ENCODE measurements around the gene IYD.

Gene IYD

GRCh38 chr6:150332939-150333584 is 35.8 kb upstream of the IYD start:
- Histone ChIP-seq H2AFZ (ENCODE audit: low read length, unreplicated experiment) (no peak overlapping the region), H3K36me3 (ENCODE audit: insufficient read depth, low read length) (no peaks in the 10 kb centered on the region), H3K79me2 (ENCODE audit: control insufficient read depth, insufficient read depth, low read length, unreplicated experiment) (no peaks in the 10 kb centered on the region), H3K4me3 (ENCODE audit: low read depth, low read length) (no peak overlapping the region), H3K4me1 (ENCODE audit: control insufficient read depth, insufficient read depth, low read length, unreplicated experiment) (no peaks in the 10 kb centered on the region), H3K27me3 (ENCODE audit: insufficient read depth, low read length) (0 out of 2 replicates have a peak, but pooled peaks cover 4% of the 10 kb centered on the region), H3K27ac (ENCODE audit: low read depth, low read length) (no peak overlapping the region)

DNA sequence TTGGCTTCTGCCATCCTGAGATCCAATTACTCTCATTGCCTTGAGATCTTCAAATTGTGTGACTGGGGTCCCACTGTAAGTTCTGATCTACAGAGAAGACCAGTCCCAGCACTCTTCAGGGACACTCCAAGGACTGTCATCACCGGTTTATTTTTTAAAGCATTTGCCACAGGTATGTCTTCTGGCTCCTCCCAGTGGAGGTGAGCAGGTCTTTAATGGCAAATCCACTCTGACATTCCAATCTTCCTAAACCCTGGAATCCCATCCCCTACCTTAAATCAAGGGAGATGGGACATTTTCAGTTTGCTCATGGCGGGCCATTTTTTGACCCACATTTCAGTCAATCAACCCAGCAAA is 35.2 kb upstream of the IYD start:
- 0 out of 2 replicates have a peak, but pooled peaks cover 4% of the 10 kb centered on the region for H3K27me3 ChIP-seq (ENCODE audit: insufficient read depth, low read length)
- H3K36me3 ChIP-seq (ENCODE audit: insufficient read depth, low read length) = no peaks in the 10 kb centered on the region
- no peaks in the 10 kb centered on the region for H3K79me2 ChIP-seq (ENCODE audit: control insufficient read depth, insufficient read depth, low read length, unreplicated experiment)
- no peak overlapping the region for H3K27ac ChIP-seq (ENCODE audit: low read depth, low read length)
- H3K4me3 ChIP-seq (ENCODE audit: low read depth, low read length) = no peak overlapping the region
- no peaks in the 10 kb centered on the region for H3K4me1 ChIP-seq (ENCODE audit: control insufficient read depth, insufficient read depth, low read length, unreplicated experiment)
- no peak overlapping the region for H2AFZ ChIP-seq (ENCODE audit: low read length, unreplicated experiment)

- Histone ChIP-seq H3K79me2 (ENCODE audit: control insufficient read depth, insufficient read depth, low read length, unreplicated experiment) (no peaks in the 10 kb centered on the region), H2AFZ (ENCODE audit: low read length, unreplicated experiment) (no peak overlapping the region), H3K27me3 (ENCODE audit: insufficient read depth, low read length) (no peaks in the 10 kb centered on the region), H3K27ac (ENCODE audit: low read depth, low read length) (no peak overlapping the region), H3K4me1 (ENCODE audit: control insufficient read depth, insufficient read depth, low read length, unreplicated experiment) (no peaks in the 10 kb centered on the region), H3K4me3 (ENCODE audit: low read depth, low read length) (no peak overlapping the region), H3K36me3 (ENCODE audit: insufficient read depth, low read length) (no peaks in the 10 kb centered on the region)
These were observed 33.7 kb upstream of the IYD start for GRCh38 chr6:150334790-150335783.

DNA sequence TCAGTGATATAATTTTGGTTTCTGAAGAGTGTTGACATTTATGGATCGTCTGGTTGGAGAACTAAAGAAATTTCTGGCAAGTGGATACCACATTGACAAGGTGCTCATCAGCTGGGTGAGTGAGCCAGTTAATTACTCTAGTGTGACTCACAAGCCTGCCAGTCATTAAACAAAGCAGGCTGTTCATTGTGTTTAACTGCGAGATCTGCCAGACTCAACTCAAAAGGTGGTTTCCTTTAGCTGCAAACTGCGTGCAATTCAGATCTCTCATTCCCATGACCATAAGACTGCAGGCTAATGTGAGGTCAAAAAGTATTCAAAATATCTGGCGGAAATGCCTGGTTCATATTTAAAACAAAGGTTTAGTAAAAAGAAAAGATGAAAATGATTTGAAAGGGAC is 32.5 kb upstream of the IYD start:
- Histone ChIP-seq H3K27ac (ENCODE audit: low read depth, low read length) (no peak overlapping the region), H2AFZ (ENCODE audit: low read length, unreplicated experiment) (no peak overlapping the region), H3K79me2 (ENCODE audit: control insufficient read depth, insufficient read depth, low read length, unreplicated experiment) (no peaks in the 10 kb centered on the region), H3K4me3 (ENCODE audit: low read depth, low read length) (no peak overlapping the region), H3K27me3 (ENCODE audit: insufficient read depth, low read length) (no peaks in the 10 kb centered on the region), H3K36me3 (ENCODE audit: insufficient read depth, low read length) (no peaks in the 10 kb centered on the region), H3K4me1 (ENCODE audit: control insufficient read depth, insufficient read depth, low read length, unreplicated experiment) (no peaks in the 10 kb centered on the region)

DNA sequence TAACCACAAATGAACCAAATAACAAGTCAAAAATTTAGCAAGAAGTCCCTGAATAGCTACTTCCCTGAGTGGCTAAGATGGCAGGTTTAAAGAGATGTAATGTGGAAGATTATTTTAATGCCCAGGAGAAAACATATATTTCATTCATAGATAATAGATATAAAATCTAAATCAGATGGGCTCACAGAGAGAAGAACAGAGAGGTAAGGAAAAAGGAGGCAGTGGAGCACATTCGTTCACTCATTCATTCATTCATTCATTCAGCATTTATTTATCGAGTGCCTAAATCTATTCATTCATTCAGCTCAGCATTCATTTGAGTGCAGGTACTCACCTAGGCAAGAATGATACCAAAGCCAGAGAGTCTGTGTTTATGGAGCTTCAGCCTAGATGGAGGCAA is 32.1 kb upstream of the IYD start:
- Histone ChIP-seq H3K4me1 (ENCODE audit: control insufficient read depth, insufficient read depth, low read length, unreplicated experiment) (no peaks in the 10 kb centered on the region), H3K79me2 (ENCODE audit: control insufficient read depth, insufficient read depth, low read length, unreplicated experiment) (no peaks in the 10 kb centered on the region), H3K27ac (ENCODE audit: low read depth, low read length) (no peak overlapping the region), H2AFZ (ENCODE audit: low read length, unreplicated experiment) (no peak overlapping the region), H3K36me3 (ENCODE audit: insufficient read depth, low read length) (no peaks in the 10 kb centered on the region), H3K27me3 (ENCODE audit: insufficient read depth, low read length) (no peaks in the 10 kb centered on the region), H3K4me3 (ENCODE audit: low read depth, low read length) (no peak overlapping the region)

GRCh38 chr6:150342126-150342525 is 26.7 kb upstream of the IYD start:
- no peak overlapping the region for H2AFZ ChIP-seq (ENCODE audit: low read length, unreplicated experiment)

GRCh38 chr6:150343434-150343833 is 25.4 kb upstream of the IYD start:
- H3K27me3 ChIP-seq (ENCODE audit: insufficient read depth, low read length) = no peaks in the 10 kb centered on the region
- no peak overlapping the region for H2AFZ ChIP-seq (ENCODE audit: low read length, unreplicated experiment)
- no peak overlapping the region for H3K4me3 ChIP-seq (ENCODE audit: low read depth, low read length)
- no peaks in the 10 kb centered on the region for H3K4me1 ChIP-seq (ENCODE audit: control insufficient read depth, insufficient read depth, low read length, unreplicated experiment)
- no peaks in the 10 kb centered on the region for H3K79me2 ChIP-seq (ENCODE audit: control insufficient read depth, insufficient read depth, low read length, unreplicated experiment)
- H3K36me3 ChIP-seq (ENCODE audit: insufficient read depth, low read length) = no peaks in the 10 kb centered on the region
- H3K27ac ChIP-seq (ENCODE audit: low read depth, low read length) = no peak overlapping the region

More at GRCh38 chr6:150342126-150342525, 26.7 kb upstream of the IYD start:
- H3K4me3 ChIP-seq (ENCODE audit: low read depth, low read length) = no peak overlapping the region
- H3K79me2 ChIP-seq (ENCODE audit: control insufficient read depth, insufficient read depth, low read length, unreplicated experiment) = no peaks in the 10 kb centered on the region
- H3K4me1 ChIP-seq (ENCODE audit: control insufficient read depth, insufficient read depth, low read length, unreplicated experiment) = no peaks in the 10 kb centered on the region
- no peaks in the 10 kb centered on the region for H3K36me3 ChIP-seq (ENCODE audit: insufficient read depth, low read length)
- H3K27ac ChIP-seq (ENCODE audit: low read depth, low read length) = no peak overlapping the region
- H3K27me3 ChIP-seq (ENCODE audit: insufficient read depth, low read length) = no peaks in the 10 kb centered on the region

DNA sequence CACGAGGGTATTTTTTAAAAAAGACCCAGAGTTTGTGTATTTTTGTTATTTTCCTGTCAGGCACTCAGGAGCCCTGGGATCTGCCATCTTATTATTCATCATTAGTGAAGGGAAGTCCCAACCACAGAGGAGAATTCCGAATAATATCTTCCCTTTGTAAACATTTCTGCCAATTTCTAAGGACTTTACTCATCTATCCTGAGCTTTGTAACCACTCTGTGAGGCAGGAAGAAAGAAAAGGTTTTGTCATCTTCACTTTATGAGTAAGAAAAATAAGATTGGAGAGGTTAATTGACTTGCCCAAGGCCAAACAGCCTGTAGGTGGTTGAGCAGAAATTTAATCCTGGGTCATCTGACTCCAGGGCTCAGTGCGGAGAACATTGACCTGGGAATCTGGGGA is 23.0 kb upstream of the IYD start:
- H3K36me3 ChIP-seq (ENCODE audit: insufficient read depth, low read length) = no peaks in the 10 kb centered on the region
- no peak overlapping the region for H2AFZ ChIP-seq (ENCODE audit: low read length, unreplicated experiment)
- H3K27ac ChIP-seq (ENCODE audit: low read depth, low read length) = no peak overlapping the region
- no peak overlapping the region for H3K4me3 ChIP-seq (ENCODE audit: low read depth, low read length)
- no peaks in the 10 kb centered on the region for H3K4me1 ChIP-seq (ENCODE audit: control insufficient read depth, insufficient read depth, low read length, unreplicated experiment)
- no peaks in the 10 kb centered on the region for H3K79me2 ChIP-seq (ENCODE audit: control insufficient read depth, insufficient read depth, low read length, unreplicated experiment)
- H3K27me3 ChIP-seq (ENCODE audit: insufficient read depth, low read length) = no peaks in the 10 kb centered on the region

DNA sequence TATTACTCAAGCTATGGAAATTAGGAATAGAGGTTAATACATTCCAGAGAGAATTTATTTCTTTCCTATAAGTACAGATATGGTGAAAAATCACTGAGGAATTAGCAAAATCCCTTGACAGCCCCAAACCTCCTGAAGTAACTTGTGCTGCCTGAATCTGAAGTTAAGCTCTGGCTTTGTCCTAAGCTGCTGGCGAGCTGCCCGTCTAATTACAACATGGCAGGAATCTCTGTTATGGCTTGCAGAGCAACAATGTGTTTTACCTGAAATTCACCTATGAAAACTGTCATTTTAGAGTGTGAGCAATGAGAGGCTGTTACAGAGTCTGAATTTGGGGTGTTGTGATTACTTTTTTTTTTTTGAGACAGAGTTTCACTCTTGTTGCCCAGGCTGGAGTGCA is 22.5 kb upstream of the IYD start:
- H3K79me2 ChIP-seq (ENCODE audit: control insufficient read depth, insufficient read depth, low read length, unreplicated experiment) = no peaks in the 10 kb centered on the region
- H3K27ac ChIP-seq (ENCODE audit: low read depth, low read length) = no peak overlapping the region
- H3K36me3 ChIP-seq (ENCODE audit: insufficient read depth, low read length) = no peaks in the 10 kb centered on the region
- no peaks in the 10 kb centered on the region for H3K27me3 ChIP-seq (ENCODE audit: insufficient read depth, low read length)
- H3K4me3 ChIP-seq (ENCODE audit: low read depth, low read length) = no peak overlapping the region
- no peaks in the 10 kb centered on the region for H3K4me1 ChIP-seq (ENCODE audit: control insufficient read depth, insufficient read depth, low read length, unreplicated experiment)
- no peak overlapping the region for H2AFZ ChIP-seq (ENCODE audit: low read length, unreplicated experiment)

DNA sequence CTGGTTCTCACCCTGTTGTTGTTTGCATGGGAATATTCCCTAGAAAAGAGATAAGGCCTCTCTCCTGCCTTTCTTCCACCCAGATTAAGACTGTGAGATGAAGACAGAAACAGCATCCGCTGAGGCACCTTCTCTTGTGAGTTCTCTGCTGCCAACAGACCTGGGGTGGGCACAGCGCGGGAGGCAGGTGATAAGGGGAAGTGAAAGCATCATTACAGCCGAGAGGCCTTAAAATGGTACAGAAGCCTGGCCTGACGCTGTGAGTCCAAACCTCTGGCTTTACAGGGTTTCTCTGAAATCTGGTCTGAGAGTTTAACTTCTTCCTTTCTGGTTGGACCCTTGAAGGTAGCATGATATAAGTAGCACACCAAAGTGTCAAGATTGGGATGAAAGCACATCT is 21.0 kb upstream of the IYD start:
- no peaks in the 10 kb centered on the region for H3K27me3 ChIP-seq (ENCODE audit: insufficient read depth, low read length)
- H3K36me3 ChIP-seq (ENCODE audit: insufficient read depth, low read length) = no peaks in the 10 kb centered on the region
- H3K4me3 ChIP-seq (ENCODE audit: low read depth, low read length) = no peak overlapping the region
- peaks cover 13% of the 10 kb centered on the region for H3K4me1 ChIP-seq (ENCODE audit: control insufficient read depth, insufficient read depth, low read length, unreplicated experiment)
- no peak overlapping the region for H2AFZ ChIP-seq (ENCODE audit: low read length, unreplicated experiment)
- H3K27ac ChIP-seq (ENCODE audit: low read depth, low read length) = no peak overlapping the region
- H3K79me2 ChIP-seq (ENCODE audit: control insufficient read depth, insufficient read depth, low read length, unreplicated experiment) = no peaks in the 10 kb centered on the region

GRCh38 chr6:150349546-150349945 is 19.3 kb upstream of the IYD start:
- no peak overlapping the region for H3K4me3 ChIP-seq (ENCODE audit: low read depth, low read length)
- peaks cover 17% of the 10 kb centered on the region for H3K4me1 ChIP-seq (ENCODE audit: control insufficient read depth, insufficient read depth, low read length, unreplicated experiment)
- no peaks in the 10 kb centered on the region for H3K27me3 ChIP-seq (ENCODE audit: insufficient read depth, low read length)
- H2AFZ ChIP-seq (ENCODE audit: low read length, unreplicated experiment) = no peak overlapping the region
- no peaks in the 10 kb centered on the region for H3K36me3 ChIP-seq (ENCODE audit: insufficient read depth, low read length)
- H3K27ac ChIP-seq (ENCODE audit: low read depth, low read length) = no peak overlapping the region
- H3K79me2 ChIP-seq (ENCODE audit: control insufficient read depth, insufficient read depth, low read length, unreplicated experiment) = no peaks in the 10 kb centered on the region

Data from ACC112 (cell line).